Kidney (tissue), 14 donors: ENCODE measurements around the gene CDK5R1. TPM values are rescaled to one million over a fixed set of nuclear protein-coding genes. Genes with fewer than 3 reads are reported as not detected.

ENCODE experiments used
- DNase-seq, 5 donors: peaks; one replicate each; pipeline ENCODE4 v3.0.0-alpha.2; 2013 to 2020
- FAIRE-seq: peaks from 2 replicates; lab custom pipeline; 2012; peaks lifted over from hg19 to GRCh38; lab: Jason Lieb, UNC
- H3K27ac ChIP-seq, 2 donors: one replicate each; pipeline ENCODE4 v1.7.0; 2013; ENCODE audit warnings: low read depth in 2 of 2, low read length in 2 of 2, inconsistent platforms in 1 of 2
- H3K27me3 ChIP-seq: one replicate; pipeline ENCODE4 v1.7.1; 2013; ENCODE audit warnings: low read length, inconsistent platforms; ENCODE audit not compliant: control insufficient read depth, insufficient read depth
- H3K36me3 ChIP-seq, 3 donors: one replicate each; pipeline versions ENCODE4 v1.7.0 to v1.7.1; 2013; ENCODE audit warnings: low read length in 3 of 3, control low read depth in 1 of 3, inconsistent platforms in 1 of 3; ENCODE audit not compliant: insufficient read depth in 3 of 3, control insufficient read depth in 2 of 3
- H3K4me1 ChIP-seq, 3 donors: one replicate each; pipeline versions ENCODE4 v1.7.0 to v1.7.1; 2013; ENCODE audit warnings: low read length in 3 of 3, inconsistent platforms in 1 of 3, low read depth in 1 of 3; ENCODE audit not compliant: control insufficient read depth in 2 of 3, insufficient read depth in 2 of 3
- H3K4me3 ChIP-seq, 3 donors: one replicate each; pipeline versions ENCODE4 v1.7.0 to v1.8.1; 2013; ENCODE audit warnings: low read length in 3 of 3, control low read depth in 1 of 3, inconsistent platforms in 1 of 3
- H3K9ac ChIP-seq, 3 donors: one replicate each; pipeline versions ENCODE4 v1.7.0 to v1.7.1; 2013; ENCODE audit warnings: low read length in 3 of 3, control low read depth in 1 of 3, inconsistent platforms in 1 of 3
- H3K9me3 ChIP-seq, 3 donors: one replicate each; pipeline versions ENCODE4 v1.7.0 to v1.7.1; 2013; ENCODE audit warnings: low read length in 3 of 3, control low read depth in 1 of 3, inconsistent platforms in 1 of 3; ENCODE audit not compliant: control insufficient read depth in 2 of 3, insufficient read depth in 1 of 3
- intact Hi-C: fragments of 100-400 bp; cut with DNase I; formaldehyde crosslinking; loops from one replicate; pipeline ENCODE4 v1.11.1; 2022
- polyA plus RNA-seq: library from polyadenylated mRNA; stranded (reverse); fragments of 350-450 nt; fragmentation: Illumina TruSeq; extraction: RNeasy Lipid Tissue Mini Kit (QIAGEN cat#74804); gene quantifications from one replicate; pipeline ENCODE4 v1.2.3, GENCODE V29; 2014; ENCODE audit warnings: low read depth, low replicate concordance; ENCODE audit not compliant: insufficient read depth
- total RNA-seq: library from RNA; stranded (reverse); fragmentation: NEBNext Ultra II Directional; extraction: Animal tissue kit (Norgen Biotek cat#: 25700); gene quantifications from one replicate; pipeline ENCODE4 v1.2.1, GENCODE V29; 2021
- TF ChIP-seq, protein P1 (sequence below): IDR thresholded peaks from 3 replicates; pipeline ENCODE4 v1.5.1; 2012; ENCODE audit warnings: mild to moderate bottlenecking, moderate library complexity, borderline replicate concordance; ENCODE audit not compliant: insufficient read depth; ENCODE audit errors: extremely low read depth
- donor health status: control.
- donor health status: control.
- donor health status: control.
- donor health status: control.
- donor health status: control.
- donor health status: DM: yes; HTN: yes; CAD: no.
- donor health status: Normal renal cell carcinoma (clear cell type).

CDK5R1 gene
- total and polyA plus RNA-seq, 2 donors from 2014 or later, result 0.67 to 1.5 TPM

DNA sequence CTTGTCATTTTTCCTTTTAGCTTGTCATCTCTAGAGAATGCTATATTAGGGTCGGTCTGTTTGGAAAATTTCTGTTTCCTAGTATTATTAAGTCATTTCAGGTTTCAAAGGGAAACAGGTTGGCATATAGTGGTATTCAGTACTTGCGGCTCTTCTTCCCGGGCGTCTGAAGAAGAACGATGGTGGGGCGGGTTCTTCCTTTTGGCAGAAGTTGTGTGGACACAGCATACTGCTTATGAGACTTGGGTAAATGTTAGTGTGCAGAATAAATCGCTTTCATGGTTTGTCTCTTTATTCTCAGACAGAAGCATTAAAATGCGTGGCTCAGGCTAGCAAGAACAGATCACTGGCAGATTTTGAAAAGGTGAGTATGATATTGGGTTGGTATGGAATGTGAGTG, 9.6 kb upstream of the CDK5R1 start:
- Histone ChIP-seq H3K27ac (no peak overlapping the region), H3K36me3 (peaks cover 19 to 66% (median 58%) of the 10 kb centered on the region in 3 donors), H3K4me3 (no peak overlapping the region), H3K9ac (no peak overlapping the region), H3K4me1 (no peaks in the 10 kb centered on the region), H3K27me3 (no peaks in the 10 kb centered on the region), H3K9me3 (no peaks in the 10 kb centered on the region)
- intact Hi-C loops, result no loop called here
- FAIRE-seq (no peak), DNase-seq (no peak)
- TF ChIP-seq, protein P1, sequence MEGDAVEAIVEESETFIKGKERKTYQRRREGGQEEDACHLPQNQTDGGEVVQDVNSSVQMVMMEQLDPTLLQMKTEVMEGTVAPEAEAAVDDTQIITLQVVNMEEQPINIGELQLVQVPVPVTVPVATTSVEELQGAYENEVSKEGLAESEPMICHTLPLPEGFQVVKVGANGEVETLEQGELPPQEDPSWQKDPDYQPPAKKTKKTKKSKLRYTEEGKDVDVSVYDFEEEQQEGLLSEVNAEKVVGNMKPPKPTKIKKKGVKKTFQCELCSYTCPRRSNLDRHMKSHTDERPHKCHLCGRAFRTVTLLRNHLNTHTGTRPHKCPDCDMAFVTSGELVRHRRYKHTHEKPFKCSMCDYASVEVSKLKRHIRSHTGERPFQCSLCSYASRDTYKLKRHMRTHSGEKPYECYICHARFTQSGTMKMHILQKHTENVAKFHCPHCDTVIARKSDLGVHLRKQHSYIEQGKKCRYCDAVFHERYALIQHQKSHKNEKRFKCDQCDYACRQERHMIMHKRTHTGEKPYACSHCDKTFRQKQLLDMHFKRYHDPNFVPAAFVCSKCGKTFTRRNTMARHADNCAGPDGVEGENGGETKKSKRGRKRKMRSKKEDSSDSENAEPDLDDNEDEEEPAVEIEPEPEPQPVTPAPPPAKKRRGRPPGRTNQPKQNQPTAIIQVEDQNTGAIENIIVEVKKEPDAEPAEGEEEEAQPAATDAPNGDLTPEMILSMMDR, result no peak

DNA sequence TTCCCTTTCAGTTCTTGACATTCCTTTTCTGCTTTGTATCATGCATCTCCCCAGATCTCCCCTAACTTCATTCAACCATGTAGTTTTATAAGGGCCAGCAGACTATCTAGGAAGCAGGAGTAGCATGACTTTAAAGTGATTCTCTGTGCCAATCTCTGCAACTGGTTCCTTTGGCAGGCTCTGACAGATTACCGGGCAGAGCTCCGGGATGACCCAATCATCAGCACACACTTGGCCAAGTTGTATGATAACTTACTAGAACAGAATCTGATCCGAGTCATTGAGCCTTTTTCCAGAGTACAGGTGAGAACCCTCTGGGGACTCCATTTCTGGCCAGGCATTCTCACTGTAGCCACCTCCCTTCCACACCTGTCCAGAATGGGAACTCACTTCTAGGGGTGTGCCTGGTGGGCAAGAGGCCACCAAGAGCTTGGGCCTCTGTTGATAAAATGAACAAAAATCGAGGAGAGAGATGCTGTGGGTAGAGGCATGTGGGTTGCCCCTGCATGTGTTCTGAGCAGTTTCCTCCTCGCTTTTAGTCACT, 7.6 kb upstream of the CDK5R1 start:
- Histone ChIP-seq H3K4me3 (no peak overlapping the region), H3K27ac (no peak overlapping the region), H3K9ac (no peak overlapping the region), H3K4me1 (peaks cover 0 to 7% (median 0%) of the 10 kb centered on the region in 3 donors), H3K36me3 (peaks cover 16 to 58% (median 54%) of the 10 kb centered on the region in 3 donors), H3K9me3 (no peaks in the 10 kb centered on the region), H3K27me3 (no peaks in the 10 kb centered on the region)
- TF ChIP-seq, protein P1, result no peak
- DNase-seq (no peak), FAIRE-seq (no peak)
- intact Hi-C loops, result no loop called here

DNA sequence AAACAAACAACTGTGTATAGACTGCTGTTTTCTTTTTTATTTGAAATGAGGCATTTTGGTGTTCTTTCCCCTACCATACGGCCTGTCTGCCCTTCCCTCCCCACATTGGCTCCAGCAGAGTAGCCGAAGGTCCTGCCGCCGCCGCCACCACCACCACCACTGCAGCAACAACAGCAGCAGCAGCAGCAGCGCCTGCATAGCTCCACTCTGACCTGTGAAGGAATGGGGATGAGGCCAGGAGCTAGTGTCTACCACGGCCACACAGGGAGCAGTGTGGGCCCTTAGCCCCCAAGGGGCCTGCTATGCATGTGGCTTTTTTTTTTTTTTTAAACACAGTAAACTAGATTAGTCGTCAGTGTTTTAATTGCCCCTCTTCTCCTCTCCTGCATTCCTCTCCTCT, 5.6 kb upstream of the CDK5R1 start:
- TF ChIP-seq, protein P1, result no peak
- no peak overlapping the region for H3K4me3 ChIP-seq
- peaks cover 13 to 43% (median 37%) of the 10 kb centered on the region in 3 donors for H3K36me3 ChIP-seq
- no peak overlapping the region for H3K9ac ChIP-seq
- DNase-seq (peak in 1 of 5 donors; percentile 46), FAIRE-seq (no peak)
- H3K4me1 ChIP-seq, result peaks cover 0 to 11% (median 4%) of the 10 kb centered on the region in 3 donors
- H3K9me3 ChIP-seq, result no peaks in the 10 kb centered on the region
- H3K27ac ChIP-seq, result no peak overlapping the region
- no peaks in the 10 kb centered on the region for H3K27me3 ChIP-seq
- intact Hi-C loops, result loop anchor here (10.0 kb wide), 1 partner anchor 274 kb away; no protein-coding TSS in a partner anchor
